ENCODE measurements around the gene TAMALIN. TPM values are rescaled to one million over a fixed set of nuclear protein-coding genes. Genes with fewer than 3 reads are reported as not detected.

The TAMALIN gene
- total and polyA plus RNA-seq, 12 donors, result 1.8 to 44.9 (median 14.9) TPM

GRCh38 chr12:51962737-51963136 is 44.0 kb upstream of the TAMALIN start:
- 58 to 84% (median 78%) methylated on average over 3 of the region's 3 CpGs for WGBS, 4 donors
- Histone ChIP-seq H3K4me3 (no peak overlapping the region), H3K27ac (no peak overlapping the region), H3K27me3 (no peaks in the 10 kb centered on the region), H3K9me3 (replicated peaks in 1 of 3) (no peaks in the 10 kb centered on the region), H3K36me3 (replicated peaks in 1 of 2) (no peaks in the 10 kb centered on the region), H3K4me1 (replicated peaks in 1 of 2) (peaks cover 0 to 40% of the 10 kb centered on the region in 2 donors)
- DNase-seq, result no peak
- TF ChIP-seq POLR2A (IDR thresholded peaks at IDR 0.05) (no peak), CTCF (IDR thresholded peaks at IDR 0.05) (no peak)
- intact Hi-C loops (cut with DNase I), result no loop called here

GRCh38 chr12:51963477-51963876 is 43.3 kb upstream of the TAMALIN start:
- no peaks in the 10 kb centered on the region for H3K9me3 ChIP-seq (replicated peaks in 1 of 3)
- no peak for DNase-seq
- no peaks in the 10 kb centered on the region for H3K36me3 ChIP-seq (replicated peaks in 1 of 2)
- intact Hi-C loops (cut with DNase I), result no loop called here
- 93 to 100% (median 97%) methylated on average over 4 of the region's 4 CpGs for WGBS, 4 donors
- H3K27me3 ChIP-seq, result no peaks in the 10 kb centered on the region
- H3K27ac ChIP-seq, result no peak overlapping the region
- TF ChIP-seq CTCF (IDR thresholded peaks at IDR 0.05) (no peak), POLR2A (IDR thresholded peaks at IDR 0.05) (no peak)
- peaks cover 0 to 39% of the 10 kb centered on the region in 2 donors for H3K4me1 ChIP-seq (replicated peaks in 1 of 2)
- H3K4me3 ChIP-seq, result no peak overlapping the region

GRCh38 chr12:51969643-51970042 is 37.1 kb upstream of the TAMALIN start:
- H3K27me3 ChIP-seq, result no peaks in the 10 kb centered on the region
- intact Hi-C loops (cut with DNase I), result no loop called here
- peaks cover 9 to 39% of the 10 kb centered on the region in 2 donors for H3K4me1 ChIP-seq (replicated peaks in 1 of 2)
- DNase-seq, result no peak
- no peaks in the 10 kb centered on the region for H3K9me3 ChIP-seq (replicated peaks in 1 of 3)
- H3K27ac ChIP-seq, result no peak overlapping the region
- TF ChIP-seq POLR2A (IDR thresholded peaks at IDR 0.05) (no peak), CTCF (IDR thresholded peaks at IDR 0.05) (no peak)
- H3K4me3 ChIP-seq, result no peak overlapping the region
- WGBS, 4 donors, result 92 to 98% (median 96%) methylated on average over 2 of the region's 2 CpGs
- H3K36me3 ChIP-seq (replicated peaks in 1 of 2), result no peaks in the 10 kb centered on the region

- intact Hi-C loops (cut with DNase I), result no loop called here
Measured at GRCh38 chr12:51970904-51971646, 35.7 kb upstream of the TAMALIN start.

More at GRCh38 chr12:51970904-51971646, 35.7 kb upstream of the TAMALIN start:
- WGBS, 4 donors, result 78 to 81% (median 79%) methylated on average over 13 of the region's 13 CpGs
- Histone ChIP-seq H3K4me1 (replicated peaks in 1 of 2) (peaks cover 9 to 43% of the 10 kb centered on the region in 2 donors), H3K36me3 (replicated peaks in 1 of 2) (peaks cover 0 to 8% of the 10 kb centered on the region in 2 donors), H3K4me3 (no peak overlapping the region), H3K27me3 (no peaks in the 10 kb centered on the region), H3K27ac (no peak overlapping the region), H3K9me3 (replicated peaks in 1 of 3) (no peaks in the 10 kb centered on the region)
- peak in 2 of 6 experiments; percentile 13 to 32 for TF ChIP-seq CTCF (IDR thresholded peaks at IDR 0.05)
- TF ChIP-seq POLR2A (IDR thresholded peaks at IDR 0.05), result no peak
- no peak for DNase-seq

Data from adrenal gland (tissue), 12 donors.